Testis (tissue), 3 donors: Measurements from ENCODE around the gene IKZF5. TPM values are rescaled to one million over a fixed set of nuclear protein-coding genes. Genes with fewer than 3 reads are reported as not detected.

Experiments
- DNase-seq: peaks from one replicate; pipeline ENCODE4 v3.0.0-alpha.2; 2019
- H3K27ac ChIP-seq, 2 donors: fragments of 200-600 bp; sonication (generic); one replicate each; pipeline ENCODE4 v1.5.1; 2019
- H3K27me3 ChIP-seq: fragments of 200-600 bp; sonication (generic); one replicate; pipeline ENCODE4 v1.5.1; 2019
- H3K36me3 ChIP-seq: fragments of 200-600 bp; sonication (generic); one replicate; pipeline ENCODE4 v1.5.1; 2017; ENCODE audit warnings: low read depth; ENCODE audit errors: missing control alignments
- H3K4me1 ChIP-seq: fragments of 200-600 bp; sonication (generic); one replicate; pipeline ENCODE4 v1.5.1; 2019
- H3K4me3 ChIP-seq, 2 donors: fragments of 200-600 bp; sonication (generic); one replicate each; pipeline ENCODE4 v1.5.1; 2017 to 2019
- H3K9me3 ChIP-seq: fragments of 200-600 bp; sonication (generic); one replicate; pipeline ENCODE4 v1.5.1; 2017
- POLR2A ChIP-seq: fragments of 450-650 bp; IDR thresholded peaks from one replicate; pipeline ENCODE4 v1.6.1; 2017; ENCODE audit warnings: antibody characterized with exemption, mild to moderate bottlenecking, moderate library complexity
- WGBS, 2 donors: methylation state at CpG; one replicate each; pipeline ENCODE4 v1.1.5; 2018; 5-methylcytosine and 5-hydroxymethylcytosine counted together
- intact Hi-C: fragments of 100-400 bp; cut with DNase I; formaldehyde crosslinking; loops from one replicate; pipeline ENCODE4 v1.15.1; 2023; ENCODE audit warnings: low total_unique reads
- polyA plus RNA-seq: library from polyadenylated mRNA; stranded (reverse); fragments of 350-450 nt; fragmentation: Illumina TruSeq; extraction: RNeasy Lipid Tissue Mini Kit (QIAGEN cat#74804); gene quantifications from one replicate; pipeline ENCODE4 v1.2.3, GENCODE V29; 2014; ENCODE audit warnings: low read depth, low replicate concordance; ENCODE audit not compliant: insufficient read depth
- total RNA-seq, 2 donors: library from RNA; depleted of rRNA; stranded (reverse); fragments of >200 nt; gene quantifications; one replicate each; pipeline ENCODE4 v1.2.3, GENCODE V29; 2016
- TF ChIP-seq, protein P1 (sequence below), 3 experiments: fragments of 450-650 bp in 2 of 3; fragments of 200-600 bp in 1 of 3; sonication (generic) in 1 of 3; IDR thresholded peaks; one replicate each; pipeline ENCODE4 v1.5.1; 2016 to 2019; ENCODE audit warnings: antibody characterized with exemption in 3 of 3, mild to moderate bottlenecking in 2 of 3, moderate library complexity in 1 of 3

IKZF5 gene
- total and polyA plus RNA-seq, 3 donors from 2014 or later, result 18.8 to 21.4 (median 21.4) TPM

DNA sequence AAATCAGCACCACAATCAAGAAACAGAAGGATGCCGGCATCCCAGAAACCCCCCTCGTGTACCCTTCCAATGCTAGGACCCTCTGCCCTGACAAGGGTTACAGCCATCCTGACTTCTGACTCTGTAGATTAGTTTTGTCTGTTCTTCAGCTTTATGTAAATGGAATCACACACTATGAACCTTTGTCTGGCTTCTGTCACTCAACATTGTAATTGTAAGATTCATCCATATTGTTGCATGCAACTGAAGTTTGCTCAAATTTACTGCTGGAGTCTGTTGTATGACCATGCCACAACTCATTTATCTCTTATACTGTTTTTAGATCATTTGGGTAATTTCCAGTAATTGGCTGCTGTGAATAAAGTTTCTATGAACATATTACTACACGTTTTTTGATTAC is 8.4 kb downstream of the IKZF5 start:
- WGBS, 2 donors, result 81 to 83% methylated on average over 3 of the region's 3 CpGs
- TF ChIP-seq, protein P1, sequence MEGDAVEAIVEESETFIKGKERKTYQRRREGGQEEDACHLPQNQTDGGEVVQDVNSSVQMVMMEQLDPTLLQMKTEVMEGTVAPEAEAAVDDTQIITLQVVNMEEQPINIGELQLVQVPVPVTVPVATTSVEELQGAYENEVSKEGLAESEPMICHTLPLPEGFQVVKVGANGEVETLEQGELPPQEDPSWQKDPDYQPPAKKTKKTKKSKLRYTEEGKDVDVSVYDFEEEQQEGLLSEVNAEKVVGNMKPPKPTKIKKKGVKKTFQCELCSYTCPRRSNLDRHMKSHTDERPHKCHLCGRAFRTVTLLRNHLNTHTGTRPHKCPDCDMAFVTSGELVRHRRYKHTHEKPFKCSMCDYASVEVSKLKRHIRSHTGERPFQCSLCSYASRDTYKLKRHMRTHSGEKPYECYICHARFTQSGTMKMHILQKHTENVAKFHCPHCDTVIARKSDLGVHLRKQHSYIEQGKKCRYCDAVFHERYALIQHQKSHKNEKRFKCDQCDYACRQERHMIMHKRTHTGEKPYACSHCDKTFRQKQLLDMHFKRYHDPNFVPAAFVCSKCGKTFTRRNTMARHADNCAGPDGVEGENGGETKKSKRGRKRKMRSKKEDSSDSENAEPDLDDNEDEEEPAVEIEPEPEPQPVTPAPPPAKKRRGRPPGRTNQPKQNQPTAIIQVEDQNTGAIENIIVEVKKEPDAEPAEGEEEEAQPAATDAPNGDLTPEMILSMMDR (IDR thresholded peaks at IDR 0.05), result no peak
- no peak for TF ChIP-seq POLR2A
- intact Hi-C loops, result no loop called here

GRCh38 chr10:122999347-122999746 is 9.2 kb downstream of the IKZF5 start:
- H3K27ac ChIP-seq, result no peak overlapping the region
- no peak for DNase-seq
- no peaks in the 10 kb centered on the region for H3K4me1 ChIP-seq
- TF ChIP-seq, protein P1 (IDR thresholded peaks at IDR 0.05), result no peak
- TF ChIP-seq POLR2A, result no peak
- no peaks in the 10 kb centered on the region for H3K27me3 ChIP-seq
- H3K36me3 ChIP-seq, result no peaks in the 10 kb centered on the region
- 79 to 85% methylated on average over 3 of the region's 3 CpGs for WGBS, 2 donors
- H3K4me3 ChIP-seq, result no peak overlapping the region
- H3K9me3 ChIP-seq, result no peaks in the 10 kb centered on the region
- intact Hi-C loops, result no loop called here

More for the DNA sequence above, 8.4 kb downstream of the IKZF5 start:
- Histone ChIP-seq H3K27ac (no peak overlapping the region), H3K4me3 (no peak overlapping the region), H3K27me3 (no peaks in the 10 kb centered on the region), H3K36me3 (no peaks in the 10 kb centered on the region), H3K4me1 (no peaks in the 10 kb centered on the region), H3K9me3 (no peaks in the 10 kb centered on the region)
- DNase-seq, result no peak

DNA sequence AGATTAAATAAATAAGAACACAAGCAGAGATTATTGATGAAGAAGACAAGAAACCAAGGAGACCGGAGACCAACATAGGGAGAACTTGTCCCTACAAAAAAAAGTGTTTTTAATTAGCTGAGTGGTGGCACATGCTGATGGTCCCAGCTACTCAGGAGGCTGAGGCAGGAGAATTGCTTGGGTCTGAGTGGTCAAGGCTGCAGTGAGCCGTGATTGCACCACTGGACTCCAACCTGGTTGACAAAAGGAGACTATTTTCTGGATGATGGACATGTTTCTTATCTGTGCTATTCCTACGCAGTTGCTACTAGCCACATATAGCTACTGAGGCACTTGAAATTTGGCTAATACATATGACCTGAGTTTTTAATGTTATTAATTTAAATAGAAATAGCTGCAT is 9.7 kb downstream of the IKZF5 start:
- Histone ChIP-seq H3K27me3 (no peaks in the 10 kb centered on the region), H3K36me3 (no peaks in the 10 kb centered on the region), H3K27ac (no peak overlapping the region), H3K9me3 (no peaks in the 10 kb centered on the region), H3K4me1 (no peaks in the 10 kb centered on the region), H3K4me3 (no peak overlapping the region)
- intact Hi-C loops, result no loop called here
- TF ChIP-seq POLR2A, result no peak
- TF ChIP-seq, protein P1 (IDR thresholded peaks at IDR 0.05), result no peak
- no peak for DNase-seq
- 84 to 85% methylated on average over 3 of the region's 3 CpGs for WGBS, 2 donors

GRCh38 chr10:122998360-122998917 is 10.2 kb downstream of the IKZF5 start:
- no peaks in the 10 kb centered on the region for H3K9me3 ChIP-seq
- H3K4me1 ChIP-seq, result no peaks in the 10 kb centered on the region
- 74 to 85% methylated on average over 6 of the region's 6 CpGs for WGBS, 2 donors
- no peak for DNase-seq
- intact Hi-C loops, result no loop called here
- no peak overlapping the region for H3K4me3 ChIP-seq
- no peaks in the 10 kb centered on the region for H3K36me3 ChIP-seq
- TF ChIP-seq, protein P1 (IDR thresholded peaks at IDR 0.05), result no peak
- no peak for TF ChIP-seq POLR2A
- H3K27me3 ChIP-seq, result no peaks in the 10 kb centered on the region
- H3K27ac ChIP-seq, result peak overlapping the region in 1 of 2 donors; percentile 4

GRCh38 chr10:122997864-122998263 is 10.7 kb downstream of the IKZF5 start:
- peak overlapping the region in 1 of 2 donors; percentile 4 for H3K27ac ChIP-seq
- no peaks in the 10 kb centered on the region for H3K9me3 ChIP-seq
- H3K36me3 ChIP-seq, result no peaks in the 10 kb centered on the region
- H3K4me3 ChIP-seq, result no peak overlapping the region
- H3K4me1 ChIP-seq, result peaks cover 1% of the 10 kb centered on the region
- no peak for DNase-seq
- TF ChIP-seq, protein P1 (IDR thresholded peaks at IDR 0.05), result no peak
- no peak for TF ChIP-seq POLR2A
- WGBS, 2 donors, result 88 to 92% methylated on average over 3 of the region's 3 CpGs
- no peaks in the 10 kb centered on the region for H3K27me3 ChIP-seq
- intact Hi-C loops, result no loop called here
